ENCODE data around the gene OAS2.

OAS2 gene

GRCh38 chr12:113060336-113060960 lies 82.1 kb downstream of the OAS2 start:
- TF ChIP-seq CTCF (IDR thresholded peaks at IDR 0.05; ENCODE audit: low read length, missing control alignments): no peak
- no peak overlapping the region for H3K4me3 ChIP-seq (replicated peaks; ENCODE audit: low read depth, low read length)
- DNase-seq (ENCODE audit: low read depth): no peak

GRCh38 chr12:113061061-113061694 lies 82.9 kb downstream of the OAS2 start:
- no peak for TF ChIP-seq CTCF (IDR thresholded peaks at IDR 0.05; ENCODE audit: low read length, missing control alignments)
- DNase-seq (ENCODE audit: low read depth): no peak
- H3K4me3 ChIP-seq (replicated peaks; ENCODE audit: low read depth, low read length): no peak overlapping the region

All from fibroblast of pulmonary artery (primary cell).